Effector CD4-positive, alpha-beta T cell (primary cell): ENCODE data around the gene SGF29.
"Not testable (repeated sequence)": the region's sequence is repeated elsewhere in the genome, so short reads cannot be mapped to it uniquely, and the experiment has no call there.

Experiments
- DNase-seq: peaks from one replicate; pipeline ENCODE4 v3.0.0-alpha.2; 2020

The SGF29 gene

DNA sequence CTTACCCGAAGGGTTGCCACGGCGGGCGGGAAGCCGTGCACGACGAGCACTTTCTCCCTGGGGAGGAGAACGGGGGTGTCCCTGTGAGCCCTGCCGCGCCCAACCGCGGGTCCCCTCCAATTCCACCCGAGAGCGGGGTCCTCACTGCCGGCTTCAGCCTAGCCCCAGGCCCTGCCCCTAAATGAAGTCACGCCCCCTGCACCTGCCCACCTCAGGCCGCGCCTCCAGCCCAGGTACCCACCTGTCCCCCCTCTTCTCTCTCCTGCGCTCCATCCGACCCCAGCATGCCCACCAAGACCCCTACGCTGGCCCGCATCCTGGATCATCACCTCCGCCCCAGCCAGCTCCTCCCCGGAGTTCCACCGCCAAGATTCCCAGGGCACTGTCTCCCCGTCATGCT lies 60.2 kb downstream of the SGF29 start:
- DNase-seq, result not testable (repeated sequence)

DNA sequence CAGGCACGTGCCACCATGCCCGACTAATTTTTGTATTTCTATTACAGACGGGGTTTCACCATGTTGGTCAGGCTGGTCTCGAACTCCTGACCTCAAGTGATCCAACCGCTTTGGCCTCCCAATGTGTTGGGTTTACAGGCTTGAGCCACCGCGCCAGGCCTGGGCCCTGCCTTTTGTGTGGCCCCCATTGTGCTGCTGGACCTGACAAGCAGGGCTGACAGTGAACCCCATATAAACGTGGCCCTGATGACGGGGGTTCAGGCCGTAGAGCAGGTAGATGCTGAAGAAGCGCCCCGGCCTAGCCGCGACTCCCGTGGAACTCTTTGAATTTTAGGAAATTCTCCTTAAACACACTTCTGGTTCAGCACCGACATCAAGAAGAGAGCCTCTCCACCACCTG lies 60.8 kb downstream of the SGF29 start:
- DNase-seq, result not testable (repeated sequence)

DNA sequence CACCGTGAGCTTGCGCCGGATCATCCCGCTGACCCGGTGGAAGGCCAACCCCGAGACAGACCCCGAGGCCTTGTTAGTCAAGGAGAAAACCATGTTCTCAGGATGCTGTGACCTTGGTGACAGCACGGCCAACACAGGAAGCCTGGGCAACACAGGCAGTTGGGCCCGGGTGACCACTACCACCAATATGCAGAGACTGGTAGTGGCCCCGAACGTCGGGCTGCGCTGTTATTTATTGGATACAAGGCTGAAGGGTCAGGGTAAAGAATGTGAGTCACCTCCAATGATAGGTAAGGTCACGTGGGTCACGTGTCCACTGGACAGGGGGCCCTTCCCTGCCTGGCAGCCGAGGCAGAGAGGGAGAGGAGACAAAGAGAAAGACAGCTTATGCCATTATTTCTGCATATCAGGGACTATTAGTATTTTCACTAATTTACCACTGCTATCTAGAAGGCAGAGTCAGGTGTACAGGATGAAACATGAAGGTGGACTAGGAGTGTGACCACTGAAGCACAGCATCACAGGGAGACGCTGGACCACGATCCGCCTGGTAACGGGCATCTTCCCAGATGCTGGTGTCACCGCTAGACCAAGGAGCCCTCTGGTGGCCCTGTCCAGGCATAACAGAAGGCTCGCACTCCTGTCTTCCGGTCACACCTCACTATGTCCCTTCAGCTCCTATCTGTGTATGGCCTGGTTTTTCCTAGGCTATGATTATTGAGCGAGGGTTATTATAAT lies 61.9 kb downstream of the SGF29 start:
- DNase-seq, result not testable (repeated sequence)

DNA sequence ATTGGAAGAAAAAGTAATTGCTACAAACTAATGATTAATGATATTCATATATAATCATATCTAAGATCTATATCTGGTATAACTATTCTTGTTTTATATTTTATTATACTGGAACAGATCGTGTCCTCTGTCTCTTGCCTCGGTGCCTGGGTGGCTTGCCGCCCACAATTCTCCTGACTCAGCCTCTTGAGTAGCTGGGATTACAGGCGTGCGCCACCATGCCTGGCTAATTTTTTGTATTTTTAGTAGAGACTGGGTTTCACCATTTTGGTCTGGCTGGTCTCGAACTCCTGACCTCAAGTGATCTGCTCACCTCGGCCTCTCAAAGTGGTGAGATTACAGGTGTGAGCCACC lies 62.5 kb downstream of the SGF29 start:
- not testable (repeated sequence) for DNase-seq

DNA sequence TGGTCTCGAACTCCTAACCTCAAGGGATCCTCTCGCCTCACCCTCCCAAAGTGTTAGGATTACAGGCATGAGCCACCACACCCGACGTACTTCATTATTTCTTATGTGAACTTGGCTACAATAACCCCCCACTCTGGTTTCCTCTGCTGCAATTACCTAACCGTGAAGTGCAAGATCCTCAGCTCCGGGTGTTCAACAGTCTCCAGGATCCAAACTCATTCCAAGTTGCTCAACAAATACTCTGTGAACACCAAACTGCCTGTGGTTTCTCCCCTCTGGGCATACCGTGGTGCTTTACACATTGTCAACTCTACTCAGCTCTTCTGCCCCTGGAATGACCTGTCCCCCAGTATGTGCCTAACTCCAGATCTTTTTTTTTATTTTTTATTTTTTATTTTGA lies 62.9 kb downstream of the SGF29 start:
- no peak for DNase-seq

DNA sequence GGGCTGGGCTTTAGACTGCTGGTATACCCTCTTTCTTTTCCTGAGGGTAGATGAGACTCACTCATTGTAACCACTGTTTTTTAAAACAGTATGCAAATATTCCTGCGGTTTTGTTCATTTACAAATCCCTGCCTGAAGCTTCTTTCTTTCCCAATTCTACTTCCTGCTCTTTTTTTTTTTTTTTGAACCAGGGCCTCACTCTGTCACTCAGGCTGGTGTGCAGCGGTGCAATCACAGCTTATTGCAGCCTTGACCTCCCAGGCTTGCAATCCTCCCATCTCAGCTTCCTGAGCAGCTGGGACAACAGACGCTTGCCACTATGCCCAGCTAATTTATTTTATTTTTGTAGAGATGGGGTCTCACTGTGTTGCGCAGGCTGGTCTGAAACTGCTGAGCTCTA lies 64.2 kb downstream of the SGF29 start:
- DNase-seq, result no peak

DNA sequence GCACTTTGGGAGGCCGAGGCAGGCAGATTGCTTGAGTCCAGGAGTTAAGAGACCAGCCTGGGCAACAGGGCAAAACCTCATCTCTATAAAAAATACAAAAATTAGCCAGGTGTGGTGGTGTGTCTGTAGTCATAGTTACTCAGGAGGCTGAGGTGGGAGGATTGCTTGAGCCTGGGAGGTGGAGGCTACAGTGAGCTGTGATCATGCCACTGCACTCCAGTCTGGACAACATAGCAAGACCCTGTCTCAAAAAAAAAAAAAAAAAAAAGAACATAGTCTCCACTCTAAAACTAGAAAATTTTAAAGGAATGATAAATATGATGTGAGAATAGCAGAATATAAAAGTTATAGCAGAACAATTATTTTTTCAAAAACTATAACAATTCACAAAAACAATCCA lies 66.6 kb downstream of the SGF29 start:
- not testable (repeated sequence) for DNase-seq

DNA sequence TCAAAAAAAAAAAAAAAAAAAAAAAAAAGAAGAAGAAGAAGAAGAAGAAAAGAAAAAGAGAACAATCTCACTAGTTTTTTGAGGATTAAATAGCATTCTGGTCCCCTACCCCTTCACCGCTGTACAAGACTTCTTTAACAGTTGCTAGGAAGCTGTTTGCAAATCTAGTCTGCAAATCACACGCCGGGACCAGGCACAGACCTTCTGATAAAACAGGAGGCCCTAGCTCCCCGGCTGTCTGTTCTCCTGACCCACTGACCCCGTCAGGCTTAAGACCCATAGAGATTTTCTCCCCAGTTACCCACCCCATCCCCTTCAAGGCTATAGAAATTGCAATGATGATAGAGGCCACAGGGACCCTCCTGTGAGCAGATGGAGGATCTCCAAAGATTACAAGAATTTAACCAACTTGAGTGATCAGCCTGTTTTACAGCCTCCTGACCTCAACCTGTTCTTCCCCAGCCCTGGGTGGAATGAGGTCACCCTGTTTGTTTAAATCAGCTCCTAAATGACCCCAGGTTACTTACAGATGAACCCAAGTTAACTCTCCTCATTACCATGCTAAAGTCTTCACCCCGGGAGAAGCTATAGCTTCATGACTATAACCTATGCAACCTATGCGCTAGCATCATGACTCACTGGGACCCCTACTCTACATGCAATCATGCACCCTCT lies 67.9 kb downstream of the SGF29 start:
- DNase-seq, result no peak

DNA sequence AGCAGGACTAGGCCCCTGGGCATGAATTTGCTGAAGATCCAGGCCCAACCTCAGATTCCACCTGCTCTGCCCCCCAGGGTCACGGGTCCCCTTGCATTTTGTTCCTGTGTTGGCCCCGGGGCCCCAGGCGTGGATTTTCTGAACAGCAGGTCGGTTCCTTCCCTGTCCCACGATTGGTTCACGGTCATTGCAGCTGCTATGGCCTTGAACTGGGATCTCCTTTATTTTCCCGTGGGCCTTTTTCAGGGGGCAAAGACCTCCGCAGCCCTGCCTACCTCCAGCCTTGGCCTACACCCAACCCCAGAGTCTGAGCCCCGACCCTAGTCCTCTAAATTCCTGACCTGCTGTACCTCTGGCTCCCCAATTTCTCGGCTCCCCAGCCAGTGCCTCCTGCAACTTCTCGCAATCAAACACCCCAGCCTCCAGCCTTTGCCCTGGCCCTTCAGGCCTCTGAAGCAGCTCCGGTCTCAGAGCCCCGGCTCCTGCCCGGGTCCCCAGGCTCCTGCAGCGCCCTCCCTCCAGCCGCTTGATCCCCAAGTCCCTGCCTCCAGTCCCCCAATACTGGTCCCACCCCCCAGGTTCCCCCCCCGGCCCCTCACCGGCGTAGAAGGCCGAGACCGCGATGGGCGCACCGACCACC lies 68.9 kb downstream of the SGF29 start:
- not testable (repeated sequence) for DNase-seq

DNA sequence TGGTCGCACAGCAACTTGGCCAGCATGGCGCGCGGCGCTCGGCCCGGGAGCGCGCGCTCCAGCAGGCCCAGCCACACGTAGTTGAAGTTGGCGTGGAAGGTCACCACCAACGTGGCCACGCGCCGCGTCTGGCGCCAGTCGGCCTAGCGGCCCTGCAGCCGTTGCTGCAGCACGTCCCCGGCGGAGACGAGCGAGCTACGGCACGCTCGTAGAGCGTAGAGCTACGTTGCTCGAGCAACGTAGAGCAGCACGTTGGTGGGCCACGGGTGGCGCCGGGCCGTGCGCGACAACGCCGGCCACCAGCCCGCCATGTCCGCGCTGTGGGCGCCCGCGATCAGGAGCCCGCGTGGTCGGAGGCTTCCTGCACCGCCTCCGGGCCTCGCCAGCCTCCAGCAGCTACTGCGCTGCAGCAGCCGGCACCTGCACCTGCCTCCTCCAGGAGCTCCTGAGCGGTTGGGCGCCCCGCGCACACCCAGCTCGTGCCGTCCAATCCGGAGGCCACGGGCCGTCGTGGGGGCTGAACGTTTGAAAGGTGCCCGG lies 69.5 kb downstream of the SGF29 start:
- peak; percentile 52 for DNase-seq

DNA sequence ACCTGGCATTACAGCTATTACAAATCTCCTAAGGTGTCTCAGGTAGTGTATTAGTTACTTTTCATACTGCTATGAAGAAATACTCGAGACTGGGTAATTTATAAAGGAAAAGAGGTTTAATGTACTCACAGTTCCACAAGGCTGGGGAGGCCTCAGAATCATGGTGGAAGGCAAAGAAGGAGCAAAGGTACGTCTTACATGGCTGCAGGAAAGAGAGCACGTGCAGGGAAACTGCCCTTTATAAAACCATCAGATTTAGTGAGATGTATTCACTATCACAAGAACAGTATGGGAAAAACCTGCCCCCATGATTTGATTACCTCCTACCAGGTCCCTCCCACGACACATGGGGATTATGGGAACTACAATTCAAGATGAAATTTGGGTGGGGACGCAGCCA lies 77.2 kb downstream of the SGF29 start:
- not testable (repeated sequence) for DNase-seq

DNA sequence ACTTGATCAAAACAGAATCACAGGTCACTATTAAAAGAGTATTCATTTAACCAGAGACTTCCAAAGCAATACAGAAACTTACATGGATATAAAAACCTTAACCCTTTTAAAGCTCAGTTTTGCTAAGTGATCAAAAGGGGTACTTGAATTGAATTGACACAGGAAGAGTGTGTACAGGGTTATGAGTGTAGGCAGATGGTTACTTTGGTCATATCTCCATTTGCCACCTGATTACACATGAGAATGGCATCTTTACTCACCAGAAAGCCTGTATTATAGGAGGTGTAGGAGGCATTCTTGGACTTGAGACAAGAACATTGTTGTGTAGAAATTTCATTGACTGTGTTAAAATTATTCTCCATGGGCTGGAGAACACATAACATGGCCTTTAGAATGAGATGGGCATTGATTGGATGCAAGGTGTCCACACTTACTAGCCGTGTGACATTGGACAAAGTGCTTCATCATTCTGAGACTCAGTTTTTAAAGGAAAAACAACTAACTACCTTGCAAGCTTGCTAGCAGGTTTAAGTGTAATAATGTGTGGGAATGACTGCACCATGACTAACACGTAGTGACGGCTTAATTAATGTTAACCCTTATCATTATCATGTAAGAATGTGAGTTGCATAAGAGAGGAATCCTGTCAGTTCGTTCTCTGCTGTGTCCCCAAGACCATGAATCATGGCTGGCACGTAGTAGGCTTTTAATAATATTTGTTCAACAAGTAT lies 82.5 kb downstream of the SGF29 start:
- DNase-seq, result not testable (repeated sequence)

DNA sequence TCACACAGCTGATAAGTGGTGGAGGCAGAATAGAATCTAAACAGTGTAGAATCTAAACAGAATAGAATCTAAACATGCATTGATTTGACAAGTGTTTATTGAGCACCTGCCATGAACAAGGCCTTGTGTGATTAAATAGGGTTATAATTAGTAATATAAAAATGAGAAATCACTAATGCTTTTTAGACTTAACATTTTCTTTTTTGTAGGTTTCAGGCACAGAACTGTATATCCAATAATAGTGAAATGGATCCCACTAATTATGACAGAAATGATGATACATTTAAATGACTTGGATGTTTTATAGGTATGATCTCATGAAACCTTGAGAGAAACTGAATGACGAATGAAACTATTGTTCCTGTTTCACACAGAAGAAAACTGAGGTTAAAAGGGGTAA lies 84.0 kb downstream of the SGF29 start, which contains the start of gene NPIPB8:
Gene NPIPB8, plus strand, starts transcription at position 301 of the 400 bp plus-strand sequence. CDS start 296 bp downstream, outside the sequence.
- DNase-seq, result not testable (repeated sequence)

DNA sequence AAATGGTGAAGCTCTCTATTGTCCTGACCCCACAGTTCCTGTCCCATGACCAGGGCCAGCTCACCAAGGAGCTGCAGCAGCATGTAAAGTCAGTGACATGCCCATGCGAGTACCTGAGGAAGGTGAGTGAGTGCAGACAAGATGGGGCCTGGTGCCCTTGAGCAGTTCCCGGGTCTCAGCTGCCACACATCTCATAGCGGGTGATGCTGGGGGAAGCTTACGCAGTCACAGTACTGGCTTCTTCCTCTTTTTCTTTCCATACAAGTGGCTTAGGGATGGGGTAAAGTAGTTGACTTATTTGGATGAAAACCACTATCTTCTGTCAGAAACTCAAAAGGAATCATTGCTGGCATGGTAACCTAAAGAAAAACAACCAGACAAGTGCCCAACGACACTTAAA lies 84.6 kb downstream of the SGF29 start:
- DNase-seq, result not testable (repeated sequence)

DNA sequence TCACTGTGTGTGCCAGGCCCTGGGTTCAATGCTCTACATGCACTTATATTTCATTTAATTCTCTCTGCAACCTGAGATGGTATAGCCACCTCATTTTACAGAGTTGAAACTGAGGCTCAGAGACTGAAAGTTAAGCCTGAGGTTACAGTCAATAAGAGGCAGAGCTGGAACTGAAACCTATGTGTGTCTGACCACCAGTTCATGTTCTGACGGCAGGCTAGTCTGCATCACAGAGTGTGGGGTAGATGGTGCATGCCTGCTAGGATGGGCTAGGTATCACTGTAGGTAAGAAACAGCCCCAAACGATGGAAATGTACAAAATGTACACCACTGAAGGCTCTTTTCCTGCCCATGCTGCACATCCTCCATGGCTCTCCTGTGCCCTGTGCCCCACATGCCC lies 86.2 kb downstream of the SGF29 start:
- not testable (repeated sequence) for DNase-seq
